GM12878 (cell line): ENCODE results near the gene GLA. TPM values are rescaled to one million over a fixed set of nuclear protein-coding genes. Genes with fewer than 3 reads are reported as not detected.
A peak's percentile ranks its signal among the peaks of the same experiment; 100 is the strongest.

ENCODE experiments used
- BACH1 ChIP-seq: fragments of 450-650 bp; IDR thresholded peaks from 2 replicates; pipeline ENCODE4 v1.6.1; 2017; ENCODE audit warnings: mild to moderate bottlenecking, borderline replicate concordance
- BHLHE40 ChIP-seq, 2 experiments: fragments of 450-650 bp in 1 of 2; IDR thresholded peaks; 2 replicates each; pipeline ENCODE4 v1.6.1; 2011 to 2017; ENCODE audit warnings: low read depth in 2 of 2, borderline replicate concordance in 1 of 2, improper control_type of control experiment in 1 of 2, low read length in 1 of 2, mild to moderate bottlenecking in 1 of 2
- CTCF ChIP-seq, 3 experiments: IDR thresholded peaks in 2 of 3; conservative IDR thresholded peaks in 1 of 3; 2 replicates each; pipeline ENCODE4 v1.5.1; 2011; ENCODE audit warnings: low read depth in 3 of 3, low read length in 3 of 3, mild to moderate bottlenecking in 3 of 3, control low read depth in 2 of 3, moderate library complexity in 2 of 3, inconsistent platforms in 1 of 3, mixed read lengths in 1 of 3; ENCODE audit not compliant: control insufficient read depth in 2 of 3, insufficient read depth in 1 of 3; ENCODE audit errors: extremely low read depth in 1 of 3
- GATAD2B ChIP-seq: fragments of 450-650 bp; conservative IDR thresholded peaks from 2 replicates; pipeline ENCODE4 v1.6.1; 2017; ENCODE audit warnings: low read depth, mild to moderate bottlenecking, moderate library complexity
- HDAC6 ChIP-seq: fragments of 200-600 bp; sonication (generic); IDR thresholded peaks from one replicate; pipeline ENCODE4 v1.8.0; 2017; ENCODE audit warnings: antibody characterized with exemption; ENCODE audit not compliant: unreplicated experiment
- NFIC ChIP-seq: IDR thresholded peaks from 2 replicates; pipeline ENCODE4 v1.6.1; 2012; ENCODE audit warnings: low read depth, mild to moderate bottlenecking, inconsistent platforms, low read length, moderate library complexity
- NFYB ChIP-seq: IDR thresholded peaks from 2 replicates; pipeline ENCODE4 v1.6.1; 2011; ENCODE audit warnings: low read depth, mild to moderate bottlenecking, low read length, improper control_type of control experiment, moderate library complexity; ENCODE audit not compliant: insufficient read depth
- RBBP5 ChIP-seq: fragments of 200-600 bp; sonication (generic); conservative IDR thresholded peaks from 2 replicates; pipeline ENCODE4 v1.6.1; 2016
- RCOR1 ChIP-seq: conservative IDR thresholded peaks from 2 replicates; pipeline ENCODE4 v1.6.1; 2012; ENCODE audit warnings: low read depth, low read length, improper control_type of control experiment
- RELB ChIP-seq: fragments of 450-650 bp; IDR thresholded peaks from 2 replicates; pipeline ENCODE4 v1.6.1; 2017; ENCODE audit warnings: low read depth, mild to moderate bottlenecking, moderate library complexity
- SIN3A ChIP-seq: IDR thresholded peaks from 2 replicates; pipeline ENCODE4 v1.6.1; 2012; ENCODE audit warnings: low read depth, low read length, improper control_type of control experiment
- SMARCA5 ChIP-seq: fragments of 450-650 bp; IDR thresholded peaks from 2 replicates; pipeline ENCODE4 v1.6.1; 2017; ENCODE audit warnings: mild to moderate bottlenecking
- TCF3 ChIP-seq: IDR thresholded peaks from 2 replicates; pipeline ENCODE4 v1.6.1; 2012; ENCODE audit warnings: low read depth, mild to moderate bottlenecking, low read length, borderline replicate concordance; ENCODE audit not compliant: insufficient read depth
- ZBTB4 ChIP-seq: fragments of 450-650 bp; formaldehyde crosslinking; IDR thresholded peaks from 2 replicates; pipeline ENCODE4 v1.4.0; 2022; ENCODE audit warnings: mild to moderate bottlenecking, moderate library complexity
- ZNF622 ChIP-seq: fragments of 450-650 bp; IDR thresholded peaks from 2 replicates; pipeline ENCODE4 v1.6.1; 2017; ENCODE audit warnings: mild to moderate bottlenecking, inconsistent platforms
- ZNF687 ChIP-seq: fragments of 450-650 bp; IDR thresholded peaks from 2 replicates; pipeline ENCODE4 v1.6.1; 2017; ENCODE audit warnings: mild to moderate bottlenecking, moderate library complexity
- polyA plus RNA-seq, 11 experiments: library from polyadenylated mRNA; depleted of rRNA in 4 of 11; unstranded in 6 of 11; stranded (reverse) in 5 of 11; fragments of >200 nt; fragmentation: Nextera tagmentation in 4 of 11; fragmentation: Illumina TruSeq in 1 of 11; extraction: Ambion mirVana in 4 of 11; extraction: Trizol in 1 of 11; gene quantifications; 1 replicate in 1 of 11; 2 replicates in 10 of 11; pipeline versions ENCODE4 v1.2.1 to v1.2.3, GENCODE V29; 2011 to 2016; ENCODE audit warnings: inconsistent platforms in 2 of 11, missing spikeins in 2 of 11, low read depth in 1 of 11
- total RNA-seq, 4 experiments: library from RNA; depleted of rRNA in 3 of 4; stranded (reverse); fragments of >200 nt in 3 of 4; fragmentation: Illumina TruSeq in 1 of 4; extraction: Trizol in 1 of 4; gene quantifications; 2 replicates each; pipeline versions ENCODE4 v1.2.1 to v1.2.3, GENCODE V29; 2013 to 2021

GLA gene
- total and polyA plus RNA-seq, 10 of the 15 experiments (the other 5 are each of a cell fraction or from before 2014, with no cell fraction given), result 23.8 to 66.4 (median 29.1) TPM

GRCh38 chrX:101348452-101349192 lies 59.1 kb downstream of the GLA start, which contains the start of gene TIMM8A (continued):
- TF ChIP-seq HDAC6 (no peak), TCF3 (no peak), SIN3A (peak; percentile 63; the same call in 1 of the 2 replicates), ZBTB4 (no peak), RBBP5 (no peak), NFIC (no peak), ZNF687 (no peak), BACH1 (0 out of 2 replicates have a peak, but pooled peaks have one; percentile 40), GATAD2B (no peak), NFYB (no peak), RCOR1 (no peak), RELB (peak; percentile 21; the same call in 1 of the 2 replicates), SMARCA5 (no peak), BHLHE40 (IDR thresholded peaks at IDR 0.05; ENCODE audit: borderline replicate concordance in 1 of 2, low read depth in 2 of 2, low read length in 1 of 2) (peak; percentile 66 to 87; a peak in 3 of 4 replicates), CTCF (IDR thresholded peaks at IDR 0.05 in 2 of 3, conservative IDR thresholded peaks at IDR 0.05 in 1 of 3; ENCODE audit: control insufficient read depth in 2 of 3, extremely low read depth in 1 of 3, insufficient read depth in 1 of 3, low read depth in 3 of 3, low read length in 3 of 3) (no peak), ZNF622 (no peak)
